ENCODE data around the gene XIRP1. TPM values are rescaled to one million over a fixed set of nuclear protein-coding genes. Genes with fewer than 3 reads are reported as not detected.

XIRP1 gene
- total RNA-seq, 4 donors from 2014 or later, result 0.76 TPM; not detected in 3

DNA sequence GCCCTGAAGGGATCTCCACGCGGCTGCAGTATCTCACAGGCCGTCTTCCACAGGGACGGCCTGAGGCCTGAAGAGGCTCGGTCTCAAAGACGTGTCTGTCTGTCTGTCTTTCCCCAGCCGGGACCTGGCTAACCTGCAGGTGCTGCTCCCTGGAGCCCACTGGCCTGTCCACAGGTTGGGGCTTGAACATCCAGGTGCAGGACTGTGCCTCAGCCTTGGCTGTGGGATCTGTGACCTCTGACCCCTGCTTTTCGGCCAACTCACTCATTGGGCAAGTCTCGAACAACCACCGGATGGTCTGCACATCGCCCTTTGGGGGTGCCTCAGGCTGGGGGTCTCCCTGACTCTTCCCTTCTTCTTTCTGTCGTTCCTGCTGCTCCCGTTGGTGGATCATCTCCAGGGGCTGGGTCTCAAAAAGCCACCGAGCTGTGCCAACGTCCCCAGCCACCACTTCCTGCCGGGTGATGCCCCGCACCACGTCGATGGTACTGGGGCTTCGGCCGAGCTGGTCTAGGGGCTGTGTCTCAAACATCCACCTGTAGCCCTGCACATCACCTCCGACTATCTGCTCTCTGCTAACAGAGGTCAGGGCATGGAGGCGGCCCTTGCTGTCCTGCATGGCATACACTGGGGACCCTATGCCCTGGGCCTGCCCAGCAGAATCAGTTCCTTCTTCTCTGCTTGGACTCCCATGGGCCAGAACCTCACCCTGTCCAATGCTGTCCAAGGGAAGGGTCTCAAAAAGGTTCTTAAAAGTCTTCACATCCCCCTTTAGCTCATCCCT lies 4.8 kb downstream of the XIRP1 start:
- DNase-seq, result peak in 1 of 3 donors; percentile 34
- H3K4me1 ChIP-seq, result no peaks in the 10 kb centered on the region
- H3K36me3 ChIP-seq, result no peaks in the 10 kb centered on the region
- H3K9me3 ChIP-seq, result no peaks in the 10 kb centered on the region
- no peak overlapping the region for H3K4me3 ChIP-seq
- H3K27me3 ChIP-seq, result no peaks in the 10 kb centered on the region
- no peak overlapping the region for H3K27ac ChIP-seq
- TF ChIP-seq, protein P1, sequence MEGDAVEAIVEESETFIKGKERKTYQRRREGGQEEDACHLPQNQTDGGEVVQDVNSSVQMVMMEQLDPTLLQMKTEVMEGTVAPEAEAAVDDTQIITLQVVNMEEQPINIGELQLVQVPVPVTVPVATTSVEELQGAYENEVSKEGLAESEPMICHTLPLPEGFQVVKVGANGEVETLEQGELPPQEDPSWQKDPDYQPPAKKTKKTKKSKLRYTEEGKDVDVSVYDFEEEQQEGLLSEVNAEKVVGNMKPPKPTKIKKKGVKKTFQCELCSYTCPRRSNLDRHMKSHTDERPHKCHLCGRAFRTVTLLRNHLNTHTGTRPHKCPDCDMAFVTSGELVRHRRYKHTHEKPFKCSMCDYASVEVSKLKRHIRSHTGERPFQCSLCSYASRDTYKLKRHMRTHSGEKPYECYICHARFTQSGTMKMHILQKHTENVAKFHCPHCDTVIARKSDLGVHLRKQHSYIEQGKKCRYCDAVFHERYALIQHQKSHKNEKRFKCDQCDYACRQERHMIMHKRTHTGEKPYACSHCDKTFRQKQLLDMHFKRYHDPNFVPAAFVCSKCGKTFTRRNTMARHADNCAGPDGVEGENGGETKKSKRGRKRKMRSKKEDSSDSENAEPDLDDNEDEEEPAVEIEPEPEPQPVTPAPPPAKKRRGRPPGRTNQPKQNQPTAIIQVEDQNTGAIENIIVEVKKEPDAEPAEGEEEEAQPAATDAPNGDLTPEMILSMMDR (IDR thresholded peaks at IDR 0.05), result no peak
- TF ChIP-seq POLR2A (IDR thresholded peaks at IDR 0.05), result no peak

DNA sequence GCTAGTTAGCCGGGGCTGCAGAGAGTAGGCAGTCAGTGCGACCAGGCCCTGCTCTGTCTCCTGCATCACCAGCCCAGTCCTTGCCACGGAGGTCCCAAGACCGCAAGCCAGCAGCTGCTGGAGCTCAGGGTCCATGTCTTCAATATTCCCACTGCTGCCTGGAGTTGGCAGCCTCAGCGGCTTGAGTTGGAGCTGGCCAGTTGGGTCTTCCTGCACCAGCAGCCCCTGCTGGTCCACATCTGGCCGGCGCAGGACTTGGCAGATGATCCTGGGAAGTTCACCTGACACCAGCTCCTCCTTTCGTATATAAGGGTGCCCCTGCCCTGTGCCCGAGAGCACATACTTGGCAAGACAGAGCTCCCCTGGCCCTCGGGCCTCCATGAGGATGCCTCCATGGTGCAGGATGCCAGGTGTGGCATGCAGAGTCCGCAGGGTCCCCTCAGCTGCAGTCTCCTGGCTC lies 5.7 kb downstream of the XIRP1 start:
- no peak overlapping the region for H3K27ac ChIP-seq
- TF ChIP-seq, protein P1 (IDR thresholded peaks at IDR 0.05), result no peak
- DNase-seq, result peak in 1 of 3 donors; percentile 42

DNA sequence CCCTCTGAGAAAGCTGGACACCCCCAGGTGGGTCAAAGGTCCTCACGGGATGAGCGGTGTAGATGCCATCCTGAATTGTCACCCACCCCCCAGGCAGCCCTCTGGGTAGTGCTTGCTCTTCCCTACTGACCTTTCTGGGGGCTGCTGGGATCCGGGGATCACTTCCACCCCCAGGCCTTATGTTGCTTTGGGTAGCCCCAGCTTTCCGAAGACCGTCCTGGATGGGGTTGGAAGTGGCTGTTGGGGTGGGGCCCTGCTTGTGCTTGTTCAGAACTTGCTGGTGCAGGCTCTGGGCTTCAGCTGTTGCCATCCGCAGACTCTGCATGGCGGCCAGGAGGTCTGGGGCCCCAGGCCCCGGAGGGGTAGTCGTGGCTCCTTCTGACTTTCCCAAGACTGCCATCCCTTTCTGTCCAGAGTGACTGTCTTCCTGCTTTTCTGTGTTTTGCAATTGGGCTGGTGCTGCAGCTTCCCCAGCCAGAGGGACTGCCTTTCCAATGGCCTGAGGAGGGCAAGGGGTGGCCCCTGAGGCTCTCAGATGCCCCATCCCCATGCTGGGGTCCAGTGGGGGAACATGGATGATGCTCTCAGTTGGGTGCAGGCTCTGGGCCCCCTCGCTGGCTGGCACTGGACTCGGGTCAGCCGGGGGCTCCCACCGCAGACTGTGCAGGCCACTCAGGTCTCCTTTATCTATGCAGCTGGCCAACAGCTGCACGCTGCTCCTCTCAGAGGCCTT lies 6.3 kb downstream of the XIRP1 start:
- Histone ChIP-seq H3K9me3 (no peaks in the 10 kb centered on the region), H3K4me3 (no peak overlapping the region), H3K36me3 (no peaks in the 10 kb centered on the region), H3K4me1 (peaks cover 0 to 1% (median 0%) of the 10 kb centered on the region in 4 donors), H3K27me3 (no peaks in the 10 kb centered on the region), H3K27ac (no peak overlapping the region)
- TF ChIP-seq, protein P1 (IDR thresholded peaks at IDR 0.05), result no peak
- no peak for TF ChIP-seq POLR2A (IDR thresholded peaks at IDR 0.05)
- peak in 1 of 3 donors; percentile 38 for DNase-seq

More for the DNA sequence above, 5.7 kb downstream of the XIRP1 start:
- Histone ChIP-seq H3K27me3 (no peaks in the 10 kb centered on the region), H3K4me3 (no peak overlapping the region), H3K9me3 (no peaks in the 10 kb centered on the region), H3K4me1 (no peaks in the 10 kb centered on the region), H3K36me3 (no peaks in the 10 kb centered on the region)

DNA sequence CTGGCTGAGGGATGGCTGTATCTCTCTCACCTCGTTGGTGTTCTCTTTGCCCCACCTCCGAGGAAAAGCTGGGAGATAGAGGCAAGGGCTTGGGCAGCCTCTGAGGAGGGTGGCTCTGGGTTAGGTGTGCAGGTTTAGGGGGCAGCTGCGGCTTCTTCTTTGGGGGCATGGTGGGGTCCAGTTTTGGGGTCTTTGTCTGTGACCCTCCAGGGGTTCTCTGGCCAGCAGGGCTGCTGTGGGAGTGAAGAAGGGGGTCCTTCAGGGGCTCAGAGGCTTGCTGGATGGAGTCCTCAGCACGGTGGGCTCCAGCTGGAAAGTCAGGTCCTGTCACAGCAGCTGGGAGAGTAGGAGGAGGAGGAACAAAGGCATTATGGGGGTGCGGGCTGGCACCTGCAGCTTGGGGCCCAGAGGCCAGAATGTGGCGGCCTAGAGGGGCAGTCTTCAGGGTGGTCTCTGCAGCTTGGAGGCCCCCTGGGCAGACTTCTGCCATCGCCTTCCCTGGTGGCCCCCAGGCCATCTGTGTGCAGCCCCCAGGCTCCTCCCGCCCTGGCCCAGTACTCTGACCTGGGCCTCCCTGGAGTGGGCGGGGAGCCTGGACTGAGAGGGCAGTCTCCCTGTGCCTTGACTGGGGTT lies 7.0 kb downstream of the XIRP1 start:
- Histone ChIP-seq H3K27me3 (no peaks in the 10 kb centered on the region), H3K4me3 (no peak overlapping the region), H3K36me3 (no peaks in the 10 kb centered on the region), H3K27ac (no peak overlapping the region), H3K4me1 (peaks cover 1 to 4% (median 3%) of the 10 kb centered on the region in 4 donors), H3K9me3 (no peaks in the 10 kb centered on the region)
- no peak for TF ChIP-seq POLR2A (IDR thresholded peaks at IDR 0.05)
- TF ChIP-seq, protein P1 (IDR thresholded peaks at IDR 0.05), result no peak
- DNase-seq, result peak in 1 of 3 donors; percentile 42

DNA sequence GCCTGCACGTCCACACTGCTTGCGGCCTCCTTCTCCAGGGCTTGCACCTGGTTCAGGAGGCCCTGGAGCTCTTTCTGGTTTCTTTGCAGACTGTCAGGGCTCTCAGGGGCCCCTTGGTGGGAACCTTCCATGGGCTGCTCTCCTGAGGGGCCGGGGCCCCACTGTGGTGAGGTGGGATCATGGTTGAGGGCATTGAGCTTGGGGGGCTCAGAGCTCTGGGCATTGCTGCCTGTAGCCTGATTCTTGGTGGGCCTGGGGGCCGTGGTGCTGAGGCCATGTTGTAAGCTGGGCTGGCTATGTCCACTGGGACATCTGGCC lies 7.5 kb downstream of the XIRP1 start:
- peak in 1 of 3 donors; percentile 36 for DNase-seq
- no peak for TF ChIP-seq POLR2A (IDR thresholded peaks at IDR 0.05)
- TF ChIP-seq, protein P1 (IDR thresholded peaks at IDR 0.05), result no peak
- H3K9me3 ChIP-seq, result no peaks in the 10 kb centered on the region
- H3K27ac ChIP-seq, result no peak overlapping the region
- no peak overlapping the region for H3K4me3 ChIP-seq
- no peaks in the 10 kb centered on the region for H3K27me3 ChIP-seq
- H3K4me1 ChIP-seq, result peaks cover 6 to 9% (median 7%) of the 10 kb centered on the region in 4 donors
- H3K36me3 ChIP-seq, result no peaks in the 10 kb centered on the region

All from Peyer's patch (tissue), 4 donors.